NCI-H2196 (cell line): ENCODE results near the gene SMC4.

Experiments
- DNase-seq: peaks from one replicate; lab custom pipeline; 2025; ENCODE audit not compliant: unreplicated experiment; lab: John Stamatoyannopoulos, UW

SMC4 gene

DNA sequence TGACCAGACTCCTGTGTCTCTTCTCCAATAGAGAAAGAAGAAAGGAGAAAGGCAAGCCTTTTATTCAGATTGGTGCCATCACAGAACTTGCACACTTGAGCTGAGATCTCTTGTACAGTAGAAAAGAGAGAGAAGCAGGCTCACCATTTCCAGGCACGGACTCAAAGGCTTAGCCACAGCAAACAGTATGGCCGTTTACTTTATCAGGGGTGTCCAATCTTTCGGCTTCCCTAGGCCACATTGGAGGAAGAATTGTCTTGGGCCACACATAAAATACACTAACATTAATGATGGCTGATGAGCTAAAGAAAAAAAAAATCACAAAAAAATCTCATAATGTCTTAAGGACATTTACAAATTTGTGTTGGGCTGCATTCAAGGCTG is 5.4 kb upstream of the SMC4 start:
- no peak for DNase-seq

- DNase-seq = peak; percentile 72
Observed at GRCh38 chr3:160395297-160395696, 4.2 kb upstream of the SMC4 start.

DNA sequence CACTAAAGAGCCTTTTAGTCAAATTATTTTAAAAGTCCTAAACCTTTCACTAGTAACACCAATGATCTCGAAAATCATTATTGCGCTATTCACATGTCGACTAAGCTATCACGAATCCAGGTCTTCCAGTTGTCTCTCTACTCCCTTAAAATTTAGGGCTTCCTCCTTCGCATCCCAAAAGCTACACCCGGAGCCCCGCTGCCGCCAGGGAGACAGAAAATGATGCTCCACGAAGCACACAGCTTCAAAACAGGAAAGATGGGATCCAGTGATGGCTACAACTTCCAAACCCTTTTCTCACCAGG is 678 bp upstream of the SMC4 start:
- no peak for DNase-seq

DNA sequence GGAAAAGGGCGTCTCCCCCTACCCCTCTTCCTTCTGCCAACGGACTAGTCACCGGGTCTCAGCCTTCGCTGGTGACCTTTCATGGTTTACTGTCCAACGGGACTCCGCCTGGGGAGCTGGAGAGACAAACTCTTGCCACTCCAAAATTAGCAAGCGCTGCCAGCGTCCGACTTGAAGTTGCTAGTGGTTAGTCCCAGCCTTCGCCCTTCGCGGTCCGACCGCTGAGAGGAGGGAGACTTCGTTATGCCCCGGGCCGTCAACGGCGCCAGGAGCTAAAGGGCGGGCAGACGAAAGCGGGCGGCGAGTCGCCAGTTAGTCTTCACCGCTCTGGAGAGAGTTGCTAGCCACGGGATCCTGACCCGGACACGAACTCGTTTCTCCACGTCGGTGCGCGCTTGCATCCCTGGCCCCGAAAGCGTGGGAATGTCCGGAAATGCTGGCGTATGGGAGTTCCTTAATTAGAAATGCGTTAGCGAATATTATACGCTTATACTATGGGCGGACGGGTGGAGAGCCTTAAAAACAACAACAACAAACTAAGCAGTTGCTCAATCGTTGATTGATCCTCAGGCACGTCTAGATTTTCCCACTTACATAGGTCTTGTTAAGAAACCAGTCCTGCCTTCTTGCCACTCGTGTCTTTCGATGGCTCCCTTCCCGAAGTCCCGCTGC is 716 bp downstream of the SMC4 start:
- DNase-seq = peak; percentile 75

DNA sequence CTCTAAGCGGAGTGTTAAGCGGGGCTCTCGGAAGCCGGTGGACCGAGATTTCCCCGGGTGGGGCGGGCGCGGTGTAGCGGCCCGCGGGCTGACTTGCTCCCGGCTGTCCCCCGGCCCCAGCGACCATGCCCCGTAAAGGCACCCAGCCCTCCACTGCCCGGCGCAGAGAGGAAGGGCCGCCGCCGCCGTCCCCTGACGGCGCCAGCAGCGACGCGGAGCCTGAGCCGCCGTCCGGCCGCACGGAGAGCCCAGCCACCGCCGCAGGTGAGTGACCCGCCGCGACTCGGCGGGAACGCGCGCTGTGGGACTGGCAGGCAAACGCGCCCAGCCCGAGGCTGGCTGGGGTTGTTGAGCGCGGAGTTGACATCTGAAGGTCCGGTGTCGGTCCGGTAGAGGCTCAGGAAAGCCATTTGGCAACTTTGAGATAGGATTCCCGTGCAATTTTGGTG is 1.3 kb downstream of the SMC4 start:
- no peak for DNase-seq

DNA sequence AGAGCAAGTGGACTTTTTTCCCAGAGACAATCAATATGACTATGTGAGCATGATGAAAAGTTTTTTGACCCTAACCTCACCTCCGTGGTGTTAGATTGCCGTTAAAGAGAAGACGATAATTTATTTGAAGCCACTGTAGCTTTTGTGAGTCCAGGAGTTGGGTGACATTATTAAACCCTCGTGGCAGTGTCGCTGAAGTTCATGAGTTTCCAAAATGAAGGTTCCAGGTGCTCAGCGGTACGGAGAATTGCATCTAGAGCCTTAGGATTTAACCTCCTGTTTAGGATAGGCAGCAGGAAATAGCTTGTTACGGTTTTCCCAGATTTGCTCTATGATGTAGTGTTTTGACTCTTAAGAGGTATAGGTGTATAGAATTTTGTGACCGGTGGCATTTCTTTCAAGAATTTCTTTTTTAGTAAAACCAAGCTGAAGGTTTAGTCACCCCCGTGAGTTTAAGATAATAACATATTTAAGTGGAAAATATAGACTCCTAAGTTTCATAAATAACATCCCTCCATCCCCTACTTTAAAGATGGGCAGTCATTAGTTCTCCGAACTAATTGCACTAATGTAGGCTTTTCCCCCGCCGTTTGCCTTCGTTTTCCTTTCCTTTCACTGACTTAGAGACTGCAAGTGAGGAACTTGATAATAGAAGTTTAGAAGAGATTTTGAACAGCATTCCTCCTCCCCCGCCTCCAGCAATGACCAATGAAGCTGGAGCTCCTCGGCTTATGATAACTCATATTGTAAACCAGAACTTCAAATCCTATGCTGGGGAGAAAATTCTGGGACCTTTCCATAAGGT is 2.0 kb downstream of the SMC4 start:
- peak; percentile 55 for DNase-seq

- DNase-seq = no peak
Observed at GRCh38 chr3:160402221-160403027, 3.0 kb downstream of the SMC4 start.

- DNase-seq = no peak
Observed at GRCh38 chr3:160403028-160403545, 3.6 kb downstream of the SMC4 start.

- DNase-seq = no peak
Observed at GRCh38 chr3:160403796-160404470, 4.5 kb downstream of the SMC4 start.

GRCh38 chr3:160409812-160410610 is 10.6 kb downstream of the SMC4 start:
- DNase-seq = no peak

DNA sequence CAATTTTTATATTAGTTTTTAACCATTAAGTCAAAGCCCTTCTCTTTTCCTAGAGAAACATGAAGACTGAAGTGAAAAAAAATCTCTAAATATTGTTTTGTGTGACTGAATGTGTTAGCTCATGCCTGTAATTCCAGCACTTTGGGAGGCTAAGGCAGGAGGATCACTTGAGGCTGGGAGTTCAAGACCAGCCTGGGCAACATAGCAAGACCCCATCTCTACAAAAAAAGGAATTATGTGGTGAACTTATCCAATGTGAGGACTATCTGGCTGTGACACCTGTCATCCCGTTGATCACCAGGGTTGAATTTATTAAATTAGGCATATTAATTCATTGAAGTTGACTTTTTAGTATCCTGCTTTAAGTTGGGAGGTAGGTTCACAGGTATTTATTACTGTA is 13.0 kb downstream of the SMC4 start:
- DNase-seq = no peak

DNA sequence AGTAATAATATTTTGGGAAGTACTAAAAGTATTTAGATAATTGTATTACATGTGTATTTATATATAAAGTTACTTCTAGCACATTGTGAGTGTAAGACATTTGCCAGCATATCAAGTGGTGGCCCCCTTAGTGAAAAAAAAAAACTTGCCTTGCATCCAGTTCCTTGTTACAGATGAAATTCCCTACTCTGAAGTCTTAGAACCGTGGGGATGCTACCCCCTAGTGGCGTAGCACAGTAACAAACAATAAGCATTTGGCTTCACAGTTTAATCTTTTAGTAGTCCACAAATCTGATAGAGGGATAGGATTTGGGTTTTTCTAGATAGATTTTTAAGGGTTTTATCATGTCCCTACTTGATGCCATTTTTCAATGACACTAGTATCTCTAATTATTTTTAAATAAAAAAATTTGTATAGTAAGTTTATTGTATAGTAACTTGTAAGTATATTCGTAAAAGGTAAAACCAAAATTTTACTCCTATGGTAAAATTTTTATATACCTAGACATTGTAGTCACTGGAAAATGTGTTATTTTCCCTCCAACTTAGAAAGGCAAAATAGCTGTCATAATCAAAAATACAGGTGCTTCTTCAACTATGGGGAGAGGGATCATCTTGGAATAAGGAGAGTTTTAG is 14.3 kb downstream of the SMC4 start:
- DNase-seq = peak; percentile 81

DNA sequence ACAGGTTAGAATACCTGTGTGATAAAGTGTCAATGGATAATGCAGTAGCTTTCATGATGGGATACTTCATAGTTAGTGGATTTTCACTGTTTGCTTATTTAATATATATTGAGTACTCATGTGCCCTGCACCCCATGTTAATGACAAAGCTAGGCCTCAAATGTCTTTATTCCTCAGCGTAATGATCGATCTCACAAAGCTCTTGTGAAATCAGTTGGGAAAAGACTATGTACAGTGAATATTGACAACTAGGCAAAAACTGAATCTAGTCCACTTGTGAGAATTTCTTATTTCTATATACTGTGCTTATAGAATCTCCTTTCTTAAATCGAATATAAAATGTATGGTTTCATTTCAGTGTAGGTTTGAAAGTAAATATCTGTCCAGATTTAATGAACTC is 17.9 kb downstream of the SMC4 start:
- DNase-seq = no peak

DNA sequence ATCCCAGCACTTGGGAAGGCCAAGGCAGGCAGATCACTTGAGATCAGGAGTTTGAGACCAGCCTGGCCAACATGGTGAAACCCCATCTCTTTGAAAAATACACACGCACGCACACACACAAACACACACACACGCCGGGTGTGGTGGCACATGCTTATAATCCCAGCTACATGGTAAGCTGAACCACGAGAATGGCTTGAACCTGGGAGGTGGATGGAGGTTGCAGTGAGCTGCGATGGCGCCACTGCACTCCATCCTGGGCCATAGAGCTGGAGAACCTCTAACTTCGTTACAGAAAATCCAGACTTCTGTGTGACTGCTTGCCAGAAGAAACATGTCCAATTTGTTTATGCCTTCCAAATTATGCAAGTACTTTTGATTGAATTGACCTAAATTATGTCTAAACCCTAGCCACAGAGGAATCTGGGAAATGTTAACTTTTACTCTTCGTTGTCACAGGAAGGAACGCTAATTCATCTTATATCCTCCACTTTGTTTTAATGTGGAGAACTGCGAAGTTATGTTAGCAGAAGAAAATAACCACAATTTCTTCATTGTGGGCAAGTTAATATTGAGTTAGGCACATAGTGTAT is 28.5 kb downstream of the SMC4 start:
- no peak for DNase-seq

DNA sequence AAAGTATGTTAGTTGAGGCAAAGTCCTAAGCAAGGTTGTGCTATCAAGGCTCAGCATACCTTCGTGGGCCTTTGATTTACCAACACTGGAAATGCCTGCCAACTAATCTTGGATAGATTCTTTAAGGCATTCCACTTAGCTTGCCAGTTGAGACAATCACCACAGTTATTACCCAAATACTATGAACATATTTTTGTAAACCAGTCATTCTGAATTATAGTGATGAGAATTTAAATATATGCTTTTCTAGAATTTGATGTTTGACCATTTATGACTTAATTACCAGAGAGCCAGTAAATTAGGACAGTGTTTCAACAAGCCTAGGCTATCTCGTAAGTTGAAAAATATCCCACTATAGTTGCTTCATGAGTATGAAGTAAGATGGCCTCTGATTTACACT is 34.6 kb downstream of the SMC4 start:
- no peak for DNase-seq

GRCh38 chr3:160435095-160435494 is 35.6 kb downstream of the SMC4 start:
- no peak for DNase-seq

- no peak for DNase-seq
Observed at GRCh38 chr3:160435747-160436146, 36.3 kb downstream of the SMC4 start.

- no peak for DNase-seq
Observed at GRCh38 chr3:160437083-160437455, 37.6 kb downstream of the SMC4 start.

GRCh38 chr3:160440687-160441086 is 41.2 kb downstream of the SMC4 start:
- no peak for DNase-seq

- no peak for DNase-seq
Observed at GRCh38 chr3:160444411-160444810, 45.0 kb downstream of the SMC4 start.
